ENCODE measurements around the gene LTV1. TPM values are rescaled to one million over a fixed set of nuclear protein-coding genes. Genes with fewer than 3 reads are reported as not detected.

The LTV1 gene
- total RNA-seq, 1 experiment from 2014 or later, result 20.7 TPM

DNA sequence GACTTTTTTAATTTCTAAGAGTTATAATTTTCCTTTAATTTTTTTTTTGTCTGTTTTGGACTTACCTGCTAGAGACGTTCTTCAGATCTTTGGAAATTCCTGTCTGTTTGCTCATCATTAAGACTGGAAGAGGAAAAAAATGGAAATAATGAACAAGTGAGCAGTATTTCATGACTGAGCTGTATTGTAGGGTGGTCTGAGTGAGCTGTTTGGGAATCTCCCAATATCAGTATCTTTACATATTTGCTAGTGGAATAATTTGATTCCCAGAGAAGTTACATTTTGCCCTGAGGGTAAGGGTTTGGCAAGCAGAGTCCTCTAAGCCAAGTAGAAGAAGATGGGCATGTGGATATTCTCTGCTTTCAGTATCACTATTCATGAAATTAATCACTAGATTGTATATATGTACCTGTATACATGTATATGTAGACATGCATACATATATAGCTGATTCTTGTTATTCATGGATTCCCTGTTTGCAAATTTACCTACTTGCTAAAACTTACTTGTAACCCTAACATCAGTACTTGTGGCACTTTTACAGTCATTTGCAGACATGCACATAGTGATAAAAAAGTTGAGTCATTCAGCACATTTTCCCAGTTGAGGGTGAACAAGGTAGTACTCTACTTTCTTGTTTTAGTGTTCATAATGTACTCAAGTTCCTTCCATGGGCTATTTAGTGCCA, 34.6 kb downstream of the LTV1 start:
- ChIA-PET CTCF (no interaction called here), POLR2A (ENCODE audit: unreplicated experiment) (no interaction called here)
- Histone ChIP-seq H2AFZ (ENCODE audit: low read length) (no peak overlapping the region), H3K27me3 (ENCODE audit: low read length) (no peaks in the 10 kb centered on the region), H4K20me1 (ENCODE audit: low read length) (no peaks in the 10 kb centered on the region), H3K36me3 (ENCODE audit: low read depth, low read length) (no peaks in the 10 kb centered on the region), H3K27ac (ENCODE audit: low read length) (peak overlapping the region; percentile 55), H3K9ac (ENCODE audit: low read length) (no peak overlapping the region), H3K4me1 (ENCODE audit: insufficient read depth, low read length) (peaks cover 14% of the 10 kb centered on the region; the same call in 1 of the 2 replicates), H3K9me2 (replicated peaks; ENCODE audit: low read length) (no peaks in the 10 kb centered on the region), H3K9me3 (ENCODE audit: low read length) (no peaks in the 10 kb centered on the region), H3K79me2 (ENCODE audit: low read length) (no peaks in the 10 kb centered on the region), H3K4me3 (ENCODE audit: low read length) (no peak overlapping the region), H3K4me2 (ENCODE audit: low read length) (no peak overlapping the region), H3F3A (ENCODE audit: low read length, unreplicated experiment) (no peaks in the 10 kb centered on the region)
- TF ChIP-seq, protein P1, sequence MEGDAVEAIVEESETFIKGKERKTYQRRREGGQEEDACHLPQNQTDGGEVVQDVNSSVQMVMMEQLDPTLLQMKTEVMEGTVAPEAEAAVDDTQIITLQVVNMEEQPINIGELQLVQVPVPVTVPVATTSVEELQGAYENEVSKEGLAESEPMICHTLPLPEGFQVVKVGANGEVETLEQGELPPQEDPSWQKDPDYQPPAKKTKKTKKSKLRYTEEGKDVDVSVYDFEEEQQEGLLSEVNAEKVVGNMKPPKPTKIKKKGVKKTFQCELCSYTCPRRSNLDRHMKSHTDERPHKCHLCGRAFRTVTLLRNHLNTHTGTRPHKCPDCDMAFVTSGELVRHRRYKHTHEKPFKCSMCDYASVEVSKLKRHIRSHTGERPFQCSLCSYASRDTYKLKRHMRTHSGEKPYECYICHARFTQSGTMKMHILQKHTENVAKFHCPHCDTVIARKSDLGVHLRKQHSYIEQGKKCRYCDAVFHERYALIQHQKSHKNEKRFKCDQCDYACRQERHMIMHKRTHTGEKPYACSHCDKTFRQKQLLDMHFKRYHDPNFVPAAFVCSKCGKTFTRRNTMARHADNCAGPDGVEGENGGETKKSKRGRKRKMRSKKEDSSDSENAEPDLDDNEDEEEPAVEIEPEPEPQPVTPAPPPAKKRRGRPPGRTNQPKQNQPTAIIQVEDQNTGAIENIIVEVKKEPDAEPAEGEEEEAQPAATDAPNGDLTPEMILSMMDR (conservative IDR thresholded peaks at IDR 0.05; ENCODE audit: low read depth, low read length), result no peak
- no peak for TF ChIP-seq EZH2phosphoT487 (IDR thresholded peaks at IDR 0.05; ENCODE audit: borderline replicate concordance, low read length)
- no peak for TF ChIP-seq EZH2 (IDR thresholded peaks at IDR 0.05; ENCODE audit: low read length, unreplicated experiment)
- intact Hi-C loops (cut with micrococcal nuclease), result no loop called here
- DNase-seq (peak; percentile 31), ATAC-seq (peak; percentile 72)
- BruUV-seq (replicated peaks), result no TSS peak

DNA sequence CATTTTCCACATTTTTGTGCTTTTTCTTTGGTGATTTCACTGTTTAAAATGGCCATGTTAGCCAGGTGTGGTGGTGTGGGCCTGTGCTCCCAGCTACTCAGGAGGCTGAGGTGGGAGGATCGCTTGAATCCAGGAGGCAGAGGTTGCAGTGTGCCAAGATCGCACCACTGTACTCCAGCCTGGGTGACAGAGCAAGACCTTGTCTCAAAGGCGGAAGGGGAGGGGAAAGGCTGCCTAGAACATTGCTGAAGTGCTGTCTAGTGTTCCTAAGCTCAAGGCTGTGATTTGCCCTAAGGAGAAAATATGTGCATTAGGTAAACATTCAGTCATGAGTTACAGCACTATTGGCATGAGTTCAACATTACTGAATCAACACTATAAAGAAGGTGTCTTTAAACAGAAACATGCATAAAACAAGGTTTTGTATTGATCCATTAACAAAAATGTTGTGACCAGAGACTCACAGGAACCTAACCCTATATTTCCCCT, 35.2 kb downstream of the LTV1 start:
- no peak overlapping the region for H3K4me2 ChIP-seq (ENCODE audit: low read length)
- no peak overlapping the region for H2AFZ ChIP-seq (ENCODE audit: low read length)
- BruUV-seq (replicated peaks), result no TSS peak
- H3K9ac ChIP-seq (ENCODE audit: low read length), result no peak overlapping the region
- ChIA-PET CTCF (no interaction called here), POLR2A (ENCODE audit: unreplicated experiment) (no interaction called here)
- intact Hi-C loops (cut with micrococcal nuclease), result no loop called here
- DNase-seq (peak; percentile 88), ATAC-seq (peak; percentile 97)
- TF ChIP-seq EZH2phosphoT487 (IDR thresholded peaks at IDR 0.05; ENCODE audit: borderline replicate concordance, low read length) (no peak), EZH2 (IDR thresholded peaks at IDR 0.05; ENCODE audit: low read length, unreplicated experiment) (no peak)
- H3K27me3 ChIP-seq (ENCODE audit: low read length), result no peaks in the 10 kb centered on the region
- no peaks in the 10 kb centered on the region for H4K20me1 ChIP-seq (ENCODE audit: low read length)
- H3K9me2 ChIP-seq (replicated peaks; ENCODE audit: low read length), result no peaks in the 10 kb centered on the region
- H3K79me2 ChIP-seq (ENCODE audit: low read length), result no peaks in the 10 kb centered on the region
- H3K36me3 ChIP-seq (ENCODE audit: low read depth, low read length), result no peaks in the 10 kb centered on the region
- no peak overlapping the region for H3K4me3 ChIP-seq (ENCODE audit: low read length)
- peak overlapping the region; percentile 55 for H3K27ac ChIP-seq (ENCODE audit: low read length)
- peaks cover 14% of the 10 kb centered on the region; the same call in 1 of the 2 replicates for H3K4me1 ChIP-seq (ENCODE audit: insufficient read depth, low read length)
- H3K9me3 ChIP-seq (ENCODE audit: low read length), result no peaks in the 10 kb centered on the region
- no peaks in the 10 kb centered on the region for H3F3A ChIP-seq (ENCODE audit: low read length, unreplicated experiment)

DNA sequence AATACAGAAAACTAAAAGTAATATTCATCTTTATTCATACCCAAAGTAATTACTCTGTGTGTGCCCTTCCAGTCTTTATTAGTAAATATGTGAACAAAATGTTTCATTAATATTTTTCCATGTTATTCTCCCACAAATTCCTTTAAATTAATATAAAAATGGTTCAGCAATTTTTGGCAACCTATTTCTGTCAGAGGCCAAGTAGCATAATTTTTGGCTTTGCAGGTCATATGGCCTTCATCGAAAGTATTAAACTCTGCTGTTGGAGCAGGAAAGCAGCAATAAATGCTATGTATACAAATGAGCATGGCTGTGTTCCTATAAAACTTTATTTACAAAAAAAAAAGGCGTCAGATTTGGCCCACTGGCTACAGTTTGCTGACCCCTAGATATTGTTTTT, 37.3 kb downstream of the LTV1 start:
- Histone ChIP-seq H3K4me2 (ENCODE audit: low read length) (no peak overlapping the region), H3K27me3 (ENCODE audit: low read length) (no peaks in the 10 kb centered on the region), H3F3A (ENCODE audit: low read length, unreplicated experiment) (no peaks in the 10 kb centered on the region), H3K9me2 (replicated peaks; ENCODE audit: low read length) (no peaks in the 10 kb centered on the region), H3K4me1 (ENCODE audit: insufficient read depth, low read length) (peaks cover 14% of the 10 kb centered on the region; the same call in 1 of the 2 replicates), H3K4me3 (ENCODE audit: low read length) (no peak overlapping the region), H3K9ac (ENCODE audit: low read length) (no peak overlapping the region), H3K36me3 (ENCODE audit: low read depth, low read length) (no peaks in the 10 kb centered on the region), H2AFZ (ENCODE audit: low read length) (no peak overlapping the region), H3K27ac (ENCODE audit: low read length) (no peak overlapping the region), H3K9me3 (ENCODE audit: low read length) (no peaks in the 10 kb centered on the region), H4K20me1 (ENCODE audit: low read length) (no peaks in the 10 kb centered on the region), H3K79me2 (ENCODE audit: low read length) (no peaks in the 10 kb centered on the region)
- no peak for DNase-seq
- no peak for TF ChIP-seq EZH2 (IDR thresholded peaks at IDR 0.05; ENCODE audit: low read length, unreplicated experiment)
- TF ChIP-seq, protein P1 (conservative IDR thresholded peaks at IDR 0.05; ENCODE audit: low read depth, low read length), result no peak
- no peak for TF ChIP-seq EZH2phosphoT487 (IDR thresholded peaks at IDR 0.05; ENCODE audit: borderline replicate concordance, low read length)
- ChIA-PET CTCF (no interaction called here), POLR2A (ENCODE audit: unreplicated experiment) (no interaction called here)
- BruUV-seq (replicated peaks), result no TSS peak
- no peak for ATAC-seq
- intact Hi-C loops (cut with micrococcal nuclease), result no loop called here
